Endothelial cell of umbilical vein (primary cell): ENCODE measurements around the gene WDR37. TPM values are rescaled to one million over a fixed set of nuclear protein-coding genes. Genes with fewer than 3 reads are reported as not detected.

Experiments used
- BruUV-seq: library from RNA; stranded (reverse); fragments of 400-500 nt; replicated peaks from 2 replicates; lab custom pipeline; 2021; lab: Mats Ljungman, UMichigan
- CTCF ChIA-PET: fragments of 300-600, 350-600 bp; sonication (Branson Sonifier 250); formaldehyde crosslinking; loops from one replicate; lab custom pipeline; 2021; ENCODE audit warnings: antibody characterized with exemption, inconsistent platforms; lab: Charles Lee
- POLR2A ChIA-PET: fragments of 300-600, 350-600 bp; sonication (Branson Sonifier 250); formaldehyde crosslinking; loops from one replicate; lab custom pipeline; 2021; ENCODE audit warnings: antibody characterized with exemption, inconsistent platforms; lab: Charles Lee
- DNase-seq: peaks from one replicate; pipeline ENCODE4 v3.0.0-alpha.2; 2011; ENCODE audit warnings: low read depth, low spot score
- FAIRE-seq: peaks from 2 replicates; lab custom pipeline; 2011; peaks lifted over from hg19 to GRCh38; lab: Jason Lieb, UNC
- H2AFZ ChIP-seq: 2 replicates; pipeline ENCODE4 v1.6.0; 2012; ENCODE audit warnings: low read depth, low read length, control low read depth, inconsistent platforms
- H3K27ac ChIP-seq: 2 replicates; pipeline ENCODE4 v1.5.1; 2011; ENCODE audit warnings: low read depth, mild to moderate bottlenecking, control low read depth, low read length, moderate library complexity; ENCODE audit not compliant: insufficient read depth
- H3K27me3 ChIP-seq, 2 experiments: 2 replicates each; pipeline versions ENCODE4 v1.6.0 to v1.6.1; 2011; ENCODE audit warnings: low read length in 2 of 2, mixed read lengths in 1 of 2; ENCODE audit not compliant: control insufficient read depth in 2 of 2, insufficient read depth in 2 of 2
- H3K36me3 ChIP-seq, 2 experiments: 2 replicates in 1 of 2; 3 replicates in 1 of 2; pipeline ENCODE4 v1.5.1; 2011; ENCODE audit warnings: low read length in 2 of 2, mild to moderate bottlenecking in 1 of 2, moderate library complexity in 1 of 2; ENCODE audit not compliant: control insufficient read depth in 2 of 2, insufficient read depth in 2 of 2; ENCODE audit errors: extremely low read depth in 1 of 2
- H3K4me1 ChIP-seq: 3 replicates; pipeline ENCODE4 v1.5.1; 2011; ENCODE audit warnings: mild to moderate bottlenecking, low read length; ENCODE audit not compliant: control insufficient read depth, insufficient read depth; ENCODE audit errors: extremely low read depth
- H3K4me2 ChIP-seq: 2 replicates; pipeline ENCODE4 v1.6.1; 2011; ENCODE audit warnings: low read length, control low read depth, mixed read lengths; ENCODE audit not compliant: insufficient read depth
- H3K4me3 ChIP-seq, 3 experiments: fragments of 200-600 bp in 1 of 3; sonication (generic), shearing (Covaris generic) in 1 of 3; replicated peaks in 1 of 3; 2 replicates each; pipeline ENCODE4 v1.5.1; 2011 to 2016; ENCODE audit warnings: control low read depth in 3 of 3, low read length in 3 of 3, mild to moderate bottlenecking in 2 of 3, inconsistent platforms in 1 of 3, low read depth in 1 of 3, moderate library complexity in 1 of 3; ENCODE audit not compliant: insufficient read depth in 1 of 3
- H3K79me2 ChIP-seq: 2 replicates; pipeline ENCODE4 v1.6.0; 2012; ENCODE audit warnings: low read length, inconsistent platforms; ENCODE audit not compliant: control insufficient read depth, insufficient read depth
- H3K9ac ChIP-seq: replicated peaks from 2 replicates; pipeline ENCODE3; 2011; ENCODE audit warnings: low read length, control low read depth; ENCODE audit not compliant: insufficient read depth; ENCODE audit errors: extremely low read depth
- H3K9me1 ChIP-seq: replicated peaks from 3 replicates; pipeline ENCODE4 v1.6.0; 2011; ENCODE audit warnings: mild to moderate bottlenecking, low read length; ENCODE audit not compliant: control insufficient read depth, insufficient read depth; ENCODE audit errors: extremely low read depth
- H3K9me3 ChIP-seq: replicated peaks from 2 replicates; pipeline ENCODE4 v1.5.1; 2012; ENCODE audit warnings: low read length, inconsistent platforms; ENCODE audit not compliant: control insufficient read depth, insufficient read depth
- H4K20me1 ChIP-seq: replicated peaks from 2 replicates; pipeline ENCODE3; 2011; ENCODE audit warnings: mild to moderate bottlenecking, low read length; ENCODE audit not compliant: control insufficient read depth, insufficient read depth; ENCODE audit errors: extremely low read depth
- EZH2 ChIP-seq: IDR thresholded peaks from 2 replicates; pipeline ENCODE4 v1.6.1; 2012; ENCODE audit warnings: borderline replicate concordance, low read depth, mild to moderate bottlenecking, moderate library complexity, low read length, inconsistent platforms; ENCODE audit not compliant: severe bottlenecking
- FOS ChIP-seq: IDR thresholded peaks from 2 replicates; pipeline ENCODE4 v1.6.1; 2011; ENCODE audit warnings: mild to moderate bottlenecking, low read length, moderate library complexity, borderline replicate concordance; ENCODE audit not compliant: insufficient read depth
- GATA2 ChIP-seq: IDR thresholded peaks from 2 replicates; pipeline ENCODE4 v1.7.0; 2011; ENCODE audit warnings: low read depth, mild to moderate bottlenecking, moderate library complexity, mixed read lengths, low read length; ENCODE audit not compliant: insufficient read length, insufficient read depth
- JUN ChIP-seq: IDR thresholded peaks from 2 replicates; pipeline ENCODE4 v1.6.1; 2011; ENCODE audit warnings: borderline replicate concordance, low read depth; ENCODE audit not compliant: insufficient read length, insufficient read depth
- MYC ChIP-seq: IDR thresholded peaks from one replicate; pipeline ENCODE4 v1.6.1; 2011; ENCODE audit warnings: mild to moderate bottlenecking, low read depth, low read length
- POLR2A ChIP-seq: IDR thresholded peaks from 2 replicates; pipeline ENCODE4 v1.6.1; 2012; ENCODE audit warnings: low read depth, mild to moderate bottlenecking, control low read depth, low read length
- POLR2AphosphoS5 ChIP-seq: IDR thresholded peaks from 2 replicates; pipeline ENCODE4 v1.6.1; 2012; ENCODE audit warnings: low read depth, mild to moderate bottlenecking, control low read depth, low read length, moderate library complexity; ENCODE audit not compliant: insufficient read depth
- dilution Hi-C: fragments of 300-500 bp; cut with MboI; formaldehyde crosslinking; loops from one replicate; pipeline ENCODE4 v1.15.0; 2019; ENCODE audit warnings: low sequenced_read_pairs; ENCODE audit not compliant: extremely low pct_ligation_motif_present
- intact Hi-C: fragments of 100-400 bp; cut with micrococcal nuclease; formaldehyde crosslinking; loops from one replicate; pipeline ENCODE4 v1.10.0; 2022
- polyA plus RNA-seq, 4 experiments: library from polyadenylated mRNA; depleted of rRNA in 3 of 4; stranded (reverse) in 3 of 4; unstranded in 1 of 4; fragments of >200 nt; gene quantifications; 2 replicates each; pipeline versions ENCODE4 v1.2.1 to v1.2.3, GENCODE V29; 2011 to 2012; ENCODE audit warnings: missing spikeins in 1 of 4
- total RNA-seq: library from RNA; stranded (reverse); gene quantifications from 2 replicates; pipeline ENCODE4 v1.2.3, GENCODE V29; 2021
- TF ChIP-seq, protein P1 (sequence below), 2 donors: IDR thresholded peaks; 1 replicate in 1 of 2; 2 replicates in 1 of 2; pipeline ENCODE4 v1.5.1; 2011; ENCODE audit warnings: low read length in 2 of 2, mild to moderate bottlenecking in 2 of 2, moderate library complexity in 2 of 2, control low read depth in 1 of 2, inconsistent platforms in 1 of 2, low read depth in 1 of 2; ENCODE audit not compliant: insufficient read depth in 1 of 2; ENCODE audit errors: extremely low read depth in 1 of 2
- TF ChIP-seq, protein P2 (sequence below): IDR thresholded peaks from 2 replicates; pipeline ENCODE4 v1.6.1; 2011; ENCODE audit not compliant: insufficient read depth, insufficient read length

Gene WDR37
- total and polyA plus RNA-seq, 2 donors (not counting 3 experiments of a cell fraction or from before 2014, with no cell fraction given), result 21.7 to 25.5 TPM

DNA sequence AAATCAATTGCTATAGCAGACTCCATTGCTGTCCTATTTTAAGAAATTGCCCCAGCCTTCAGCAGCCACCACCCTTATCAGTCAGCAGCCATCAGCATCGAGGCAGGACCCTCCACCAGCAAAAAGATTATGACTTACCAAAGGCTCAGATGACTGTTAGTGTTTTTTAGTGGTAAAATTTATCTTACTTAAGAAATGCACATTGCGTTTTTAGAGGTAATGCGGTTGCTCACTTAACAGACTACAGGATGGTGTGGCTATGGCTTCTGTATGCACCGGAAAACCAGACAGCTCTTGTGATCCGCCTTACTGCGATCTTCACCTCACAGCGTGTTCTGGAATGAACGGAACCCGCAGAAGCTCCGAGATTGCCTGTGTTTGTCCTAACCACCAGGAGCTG is 58.1 kb downstream of the WDR37 start:
- ChIA-PET CTCF (no interaction called here), POLR2A (no interaction called here)
- BruUV-seq, result no TSS peak
- Histone ChIP-seq H3K4me2 (no peak overlapping the region), H3K9me3 (no peaks in the 10 kb centered on the region), H3K27ac (no peak overlapping the region), H3K4me3 (no peak overlapping the region), H3K36me3 (peaks cover 2 to 32% of the 10 kb centered on the region in 2 experiments), H3K9ac (no peak overlapping the region), H3K4me1 (peaks cover 11% of the 10 kb centered on the region), H2AFZ (no peak overlapping the region), H4K20me1 (no peaks in the 10 kb centered on the region), H3K9me1 (no peaks in the 10 kb centered on the region), H3K27me3 (no peaks in the 10 kb centered on the region), H3K79me2 (peaks cover 9% of the 10 kb centered on the region)
- no peak for DNase-seq
- FAIRE-seq, result no peak
- dilution Hi-C loops, result no loop called here
- no peak for TF ChIP-seq MYC
- intact Hi-C loops, result no loop called here

DNA sequence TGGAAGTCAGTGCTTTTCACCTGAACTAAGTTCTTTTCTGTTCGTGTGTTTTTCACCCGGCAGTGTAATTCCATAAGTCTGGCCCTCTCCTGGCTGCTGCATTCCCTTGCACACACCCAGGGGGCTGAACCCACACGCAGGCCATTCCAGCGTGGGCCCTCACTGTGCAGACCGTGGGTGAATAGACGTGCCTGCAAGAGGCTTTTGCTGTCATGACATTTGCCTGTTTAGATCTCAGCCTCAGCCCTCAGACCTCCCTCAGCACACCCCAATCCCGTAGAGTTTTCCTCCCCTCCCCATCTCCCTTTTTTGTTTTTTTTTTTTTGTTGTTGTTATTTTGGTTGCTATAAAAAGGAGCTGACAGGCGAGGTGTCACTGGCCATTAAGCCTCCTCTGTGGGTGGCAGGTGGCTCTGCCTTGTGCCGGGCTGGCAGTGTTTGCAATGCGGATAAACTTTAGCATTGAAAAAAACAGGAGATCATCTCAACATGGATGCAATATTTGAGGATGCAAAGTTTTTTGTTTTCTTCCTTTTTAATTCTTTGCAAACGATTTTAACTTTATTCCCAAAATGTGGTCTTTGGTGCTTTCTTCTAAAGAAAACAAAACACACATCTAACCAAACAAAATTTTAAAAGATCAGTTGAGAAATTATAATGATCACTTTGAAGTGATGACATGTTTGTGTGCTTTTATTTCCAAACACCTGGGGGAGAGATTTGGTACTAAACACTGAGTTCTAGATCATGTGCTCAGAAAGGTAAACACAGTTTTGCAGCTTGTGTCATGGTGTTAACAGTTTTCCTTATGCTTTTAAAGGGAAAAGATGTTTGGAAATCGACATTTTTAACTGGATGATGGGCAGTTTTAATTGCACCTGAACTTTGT is 58.8 kb downstream of the WDR37 start:
- Histone ChIP-seq H2AFZ (no peak overlapping the region), H3K4me3 (no peak overlapping the region), H3K79me2 (peaks cover 9% of the 10 kb centered on the region), H3K9me3 (no peaks in the 10 kb centered on the region), H3K9me1 (no peaks in the 10 kb centered on the region), H3K9ac (no peak overlapping the region), H3K27me3 (no peaks in the 10 kb centered on the region), H3K4me2 (no peak overlapping the region), H3K36me3 (peaks cover 2 to 35% of the 10 kb centered on the region in 2 experiments), H4K20me1 (no peaks in the 10 kb centered on the region), H3K4me1 (peaks cover 8% of the 10 kb centered on the region), H3K27ac (no peak overlapping the region)
- DNase-seq (no peak), FAIRE-seq (no peak)
- ChIA-PET POLR2A (no interaction called here), CTCF (no interaction called here)
- BruUV-seq, result no TSS peak
- TF ChIP-seq JUN (no peak), EZH2 (no peak), MYC (no peak), POLR2AphosphoS5 (no peak), GATA2 (no peak), FOS (no peak), POLR2A (no peak)
- TF ChIP-seq, protein P1, sequence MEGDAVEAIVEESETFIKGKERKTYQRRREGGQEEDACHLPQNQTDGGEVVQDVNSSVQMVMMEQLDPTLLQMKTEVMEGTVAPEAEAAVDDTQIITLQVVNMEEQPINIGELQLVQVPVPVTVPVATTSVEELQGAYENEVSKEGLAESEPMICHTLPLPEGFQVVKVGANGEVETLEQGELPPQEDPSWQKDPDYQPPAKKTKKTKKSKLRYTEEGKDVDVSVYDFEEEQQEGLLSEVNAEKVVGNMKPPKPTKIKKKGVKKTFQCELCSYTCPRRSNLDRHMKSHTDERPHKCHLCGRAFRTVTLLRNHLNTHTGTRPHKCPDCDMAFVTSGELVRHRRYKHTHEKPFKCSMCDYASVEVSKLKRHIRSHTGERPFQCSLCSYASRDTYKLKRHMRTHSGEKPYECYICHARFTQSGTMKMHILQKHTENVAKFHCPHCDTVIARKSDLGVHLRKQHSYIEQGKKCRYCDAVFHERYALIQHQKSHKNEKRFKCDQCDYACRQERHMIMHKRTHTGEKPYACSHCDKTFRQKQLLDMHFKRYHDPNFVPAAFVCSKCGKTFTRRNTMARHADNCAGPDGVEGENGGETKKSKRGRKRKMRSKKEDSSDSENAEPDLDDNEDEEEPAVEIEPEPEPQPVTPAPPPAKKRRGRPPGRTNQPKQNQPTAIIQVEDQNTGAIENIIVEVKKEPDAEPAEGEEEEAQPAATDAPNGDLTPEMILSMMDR (IDR thresholded peaks at IDR 0.05; ENCODE audit: extremely low read depth in 1 of 2, insufficient read depth in 1 of 2, low read depth in 1 of 2, low read length in 2 of 2), result no peak
- TF ChIP-seq, protein P2, sequence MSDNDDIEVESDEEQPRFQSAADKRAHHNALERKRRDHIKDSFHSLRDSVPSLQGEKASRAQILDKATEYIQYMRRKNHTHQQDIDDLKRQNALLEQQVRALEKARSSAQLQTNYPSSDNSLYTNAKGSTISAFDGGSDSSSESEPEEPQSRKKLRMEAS, result no peak
- intact Hi-C loops (no loop called here), dilution Hi-C loops (no loop called here)
